HT-29 (cell line): ENCODE data around the gene THBD. TPM values are rescaled to one million over a fixed set of nuclear protein-coding genes. Genes with fewer than 3 reads are reported as not detected.
A peak's percentile ranks its signal among the peaks of the same experiment; 100 is the strongest.

Source experiments
- DNase-seq: peaks from one replicate; pipeline ENCODE4 v3.0.0-alpha.2; 2015; ENCODE audit warnings: low spot score
- total RNA-seq: library from RNA; depleted of rRNA; stranded (reverse); fragments of >200 nt; shearing (Covaris generic); gene quantifications from 2 replicates; pipeline ENCODE4 v1.2.3, GENCODE V29; 2014

Gene THBD
- total RNA-seq, 1 experiment from 2014 or later, result not detected

- DNase-seq, result peak; percentile 28
Observed at GRCh38 chr20:23061734-23062561, 12.5 kb upstream of the THBD start.

- DNase-seq, result no peak
Observed at GRCh38 chr20:23061262-23061661, 11.8 kb upstream of the THBD start.

- DNase-seq, result no peak
Observed at GRCh38 chr20:23060629-23061028, 11.2 kb upstream of the THBD start.

GRCh38 chr20:23059846-23060245 is 10.4 kb upstream of the THBD start:
- no peak for DNase-seq

GRCh38 chr20:23059001-23059400 is 9.5 kb upstream of the THBD start:
- DNase-seq, result no peak

- no peak for DNase-seq
Observed at GRCh38 chr20:23058240-23058639, 8.8 kb upstream of the THBD start.

- no peak for DNase-seq
Observed at GRCh38 chr20:23052904-23053303, 3.4 kb upstream of the THBD start.

GRCh38 chr20:23050847-23051627 is 1.6 kb upstream of the THBD start:
- DNase-seq, result peak; percentile 30

- DNase-seq, result no peak
Observed at GRCh38 chr20:23050076-23050838, 785 bp upstream of the THBD start.

GRCh38 chr20:23048283-23049200 is 930 bp downstream of the THBD start:
- no peak for DNase-seq

- no peak for DNase-seq
Observed at GRCh38 chr20:23047738-23048214, 1.7 kb downstream of the THBD start.

- DNase-seq, result no peak
Observed at GRCh38 chr20:23047001-23047737, 2.3 kb downstream of the THBD start.

- DNase-seq, result no peak
Observed at GRCh38 chr20:23046431-23046830, 3.0 kb downstream of the THBD start.

GRCh38 chr20:23043376-23043775 is 6.1 kb downstream of the THBD start:
- peak; percentile 12 for DNase-seq

GRCh38 chr20:23042270-23042669 is 7.2 kb downstream of the THBD start:
- no peak for DNase-seq

- no peak for DNase-seq
Observed at GRCh38 chr20:23039885-23040508, 9.5 kb downstream of the THBD start.

- DNase-seq, result no peak
Observed at GRCh38 chr20:23039136-23039875, 10.2 kb downstream of the THBD start.

GRCh38 chr20:23037017-23037481 is 12.4 kb downstream of the THBD start:
- no peak for DNase-seq

- no peak for DNase-seq
Observed at GRCh38 chr20:23036371-23036770, 13.1 kb downstream of the THBD start.
